ENCODE results near the gene NCOA5.
A peak's percentile ranks its signal among the peaks of the same experiment; 100 is the strongest.

The NCOA5 gene

DNA sequence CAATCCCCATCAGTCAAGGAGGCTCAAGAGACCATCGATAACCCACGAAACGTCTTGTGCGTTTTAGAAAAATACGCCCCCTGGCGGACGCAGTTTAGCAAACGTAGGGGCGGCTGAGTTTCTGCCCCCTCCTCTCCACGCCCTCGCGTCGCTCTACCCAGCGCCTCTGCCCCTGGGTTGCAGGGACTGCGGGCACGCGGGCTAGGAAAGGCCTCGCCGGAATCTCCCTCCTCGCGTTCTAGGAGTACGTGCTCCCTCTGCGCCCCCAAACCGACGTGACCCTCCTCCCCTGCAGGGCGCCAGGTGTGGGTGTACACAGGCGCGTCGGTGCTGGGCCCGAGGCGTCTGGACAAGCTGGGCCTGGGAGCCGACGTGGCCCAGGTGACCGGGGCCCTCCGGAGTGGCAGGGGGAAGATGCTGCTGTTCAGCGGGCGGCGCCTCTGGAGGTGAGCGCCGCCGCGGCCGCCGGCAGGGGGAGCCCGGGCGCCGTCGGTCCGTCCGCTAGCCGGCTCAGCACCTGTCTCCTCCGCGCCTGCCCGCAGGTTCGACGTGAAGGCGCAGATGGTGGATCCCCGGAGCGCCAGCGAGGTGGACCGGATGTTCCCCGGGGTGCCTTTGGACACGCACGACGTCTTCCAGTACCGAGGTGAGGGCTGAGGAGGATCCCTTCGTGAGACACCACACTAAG, 75.8 kb downstream of the NCOA5 start:
- peak; percentile 74 for DNase-seq (ENCODE audit: low read depth)

DNA sequence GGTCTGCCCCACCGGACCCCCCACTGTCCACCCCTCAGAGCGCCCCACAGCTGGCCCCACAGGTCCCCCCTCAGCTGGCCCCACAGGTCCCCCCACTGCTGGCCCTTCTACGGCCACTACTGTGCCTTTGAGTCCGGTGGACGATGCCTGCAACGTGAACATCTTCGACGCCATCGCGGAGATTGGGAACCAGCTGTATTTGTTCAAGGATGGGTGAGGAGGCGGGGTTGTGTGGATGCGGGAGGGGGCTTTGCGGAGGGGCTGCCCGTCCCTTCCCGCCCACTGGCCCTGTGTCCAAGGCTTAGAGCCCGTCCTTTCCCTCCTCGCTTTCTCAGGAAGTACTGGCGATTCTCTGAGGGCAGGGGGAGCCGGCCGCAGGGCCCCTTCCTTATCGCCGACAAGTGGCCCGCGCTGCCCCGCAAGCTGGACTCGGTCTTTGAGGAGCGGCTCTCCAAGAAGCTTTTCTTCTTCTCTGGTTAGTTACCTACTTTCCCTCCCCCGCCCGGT, 76.4 kb downstream of the NCOA5 start:
- no peak for DNase-seq (ENCODE audit: low read depth)

DNA sequence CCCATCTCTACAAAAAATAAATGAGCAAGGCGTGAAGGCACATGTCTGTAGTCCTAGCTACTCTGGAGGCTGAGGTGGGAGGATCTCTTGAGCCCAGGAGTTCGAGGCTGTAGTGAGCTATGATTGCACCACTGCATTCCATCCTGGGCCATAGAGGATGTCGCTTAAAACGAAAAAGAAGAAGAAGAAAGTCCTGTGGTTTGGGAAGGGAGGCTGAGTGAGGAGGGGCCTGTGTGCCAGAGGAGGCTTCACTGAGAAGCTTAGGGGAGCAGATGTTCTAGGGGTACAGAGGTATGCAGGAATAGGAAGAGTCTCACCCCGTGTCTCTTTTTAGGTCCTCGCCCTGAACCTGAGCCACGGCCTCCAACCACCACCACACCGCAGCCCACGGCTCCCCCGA, 76.8 kb downstream of the NCOA5 start:
- DNase-seq (ENCODE audit: low read depth), result no peak

DNA sequence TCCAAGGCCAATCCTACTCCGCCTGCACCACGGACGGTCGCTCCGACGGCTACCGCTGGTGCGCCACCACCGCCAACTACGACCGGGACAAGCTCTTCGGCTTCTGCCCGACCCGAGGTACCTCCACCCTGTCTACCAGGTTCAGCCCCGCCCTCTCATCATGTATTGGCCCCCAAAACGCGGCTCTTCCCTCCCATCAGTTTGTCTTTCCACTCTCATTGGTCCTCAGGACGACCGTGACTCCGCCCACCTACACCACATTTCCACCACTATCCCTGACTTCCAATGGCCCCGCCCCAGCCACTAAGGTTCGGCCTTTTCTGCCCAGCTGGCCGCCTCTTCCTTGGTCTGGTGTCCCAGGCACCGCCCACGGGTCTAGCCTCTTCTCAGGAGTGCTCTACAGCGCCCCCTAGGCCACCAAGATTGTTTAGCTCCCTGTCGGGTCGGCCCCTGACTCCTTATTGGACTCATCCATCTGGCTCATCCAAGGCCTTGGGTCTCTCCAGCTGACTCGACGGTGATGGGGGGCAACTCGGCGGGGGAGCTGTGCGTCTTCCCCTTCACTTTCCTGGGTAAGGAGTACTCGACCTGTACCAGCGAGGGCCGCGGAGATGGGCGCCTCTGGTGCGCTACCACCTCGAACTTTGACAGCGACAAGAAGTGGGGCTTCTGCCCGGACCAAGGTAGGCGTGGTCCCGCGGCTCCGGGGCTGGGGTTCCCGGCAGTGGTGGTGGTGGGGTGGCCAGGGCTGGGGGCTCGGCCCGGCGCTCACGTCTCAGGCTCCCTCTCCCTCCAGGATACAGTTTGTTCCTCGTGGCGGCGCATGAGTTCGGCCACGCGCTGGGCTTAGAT, 77.9 kb downstream of the NCOA5 start:
- peak; percentile 43 for DNase-seq (ENCODE audit: low read depth)

Data from activated T-cell treated with anti-CD3 and anti-CD28 coated beads for 48 hours (primary cell).